ENCODE measurements around the gene MBD6. TPM values are rescaled to one million over a fixed set of nuclear protein-coding genes. Genes with fewer than 3 reads are reported as not detected.

Gene MBD6
- polyA plus RNA-seq, 3 donors = 2.4 to 47.7 (median 2.6) TPM

DNA sequence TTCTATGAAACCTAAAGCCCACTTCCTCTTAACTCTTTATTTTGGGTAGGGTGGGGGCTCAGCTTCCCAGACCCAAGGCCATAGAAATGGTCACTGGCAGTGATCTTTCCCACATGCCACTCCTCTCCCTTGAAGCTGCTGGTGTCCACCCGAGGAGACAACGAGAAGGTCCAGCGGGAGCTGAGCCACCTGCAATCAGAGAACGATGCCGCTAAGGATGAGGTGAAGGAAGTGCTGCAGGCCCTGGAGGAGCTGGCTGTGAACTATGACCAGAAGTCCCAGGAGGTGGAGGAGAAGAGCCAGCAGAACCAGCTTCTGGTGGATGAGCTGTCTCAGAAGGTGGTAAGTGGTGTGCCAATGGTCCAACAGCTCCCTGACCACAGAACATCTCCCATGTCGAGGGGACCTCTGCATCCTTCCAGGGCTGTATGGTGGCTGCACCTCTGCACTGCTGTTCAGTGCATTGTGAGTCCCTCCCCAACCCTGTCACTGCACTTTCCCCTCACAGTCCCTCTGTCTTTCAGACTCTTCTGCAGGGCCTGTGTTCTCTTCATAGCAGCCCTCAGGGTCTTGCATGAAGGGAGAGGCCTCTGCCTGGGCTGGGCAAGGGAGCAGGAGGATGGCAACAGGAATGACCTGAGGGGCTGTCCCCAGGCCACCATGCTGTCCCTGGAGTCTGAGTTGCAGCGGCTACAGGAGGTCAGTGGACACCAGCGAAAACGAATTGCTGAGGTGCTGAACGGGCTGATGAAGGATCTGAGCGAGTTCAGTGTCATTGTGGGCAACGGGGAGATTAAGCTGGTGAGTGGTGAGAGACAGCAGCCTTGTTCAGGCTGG is 49.5 kb downstream of the MBD6 start:
- Histone ChIP-seq H3K9ac (ENCODE audit: insufficient read depth, low read length, poor library complexity, severe bottlenecking) (no peak overlapping the region), H2AFZ (ENCODE audit: insufficient read depth, low read depth, low read length, poor library complexity, severe bottlenecking) (no peak overlapping the region), H3K27me3 (ENCODE audit: control insufficient read depth in 2 of 2, insufficient read depth in 2 of 2, low read length in 2 of 2) (no peaks in the 10 kb centered on the region), H3K36me3 (replicated peaks in 1 of 2; ENCODE audit: control insufficient read depth in 1 of 2, insufficient read depth in 2 of 2, low read length in 2 of 2) (no peaks in the 10 kb centered on the region), H3K27ac (ENCODE audit: low read depth in 1 of 2, low read length in 2 of 2) (no peak overlapping the region), H3K4me3 (replicated peaks in 1 of 3; ENCODE audit: low read depth in 2 of 3, low read length in 3 of 3) (no peak overlapping the region), H3K4me2 (replicated peaks; ENCODE audit: extremely low read depth, low read length, poor library complexity, severe bottlenecking) (no peak overlapping the region), H3K79me2 (ENCODE audit: insufficient read depth, low read length) (no peaks in the 10 kb centered on the region), H3K9me3 (replicated peaks in 1 of 2; ENCODE audit: control insufficient read depth in 1 of 2, insufficient read depth in 1 of 2, low read length in 2 of 2) (no peaks in the 10 kb centered on the region), H4K20me1 (ENCODE audit: insufficient read depth, low read length) (no peaks in the 10 kb centered on the region), H3K4me1 (ENCODE audit: control insufficient read depth in 1 of 2, insufficient read depth in 2 of 2, low read length in 2 of 2) (no peaks in the 10 kb centered on the region)
- TF ChIP-seq, protein P1, sequence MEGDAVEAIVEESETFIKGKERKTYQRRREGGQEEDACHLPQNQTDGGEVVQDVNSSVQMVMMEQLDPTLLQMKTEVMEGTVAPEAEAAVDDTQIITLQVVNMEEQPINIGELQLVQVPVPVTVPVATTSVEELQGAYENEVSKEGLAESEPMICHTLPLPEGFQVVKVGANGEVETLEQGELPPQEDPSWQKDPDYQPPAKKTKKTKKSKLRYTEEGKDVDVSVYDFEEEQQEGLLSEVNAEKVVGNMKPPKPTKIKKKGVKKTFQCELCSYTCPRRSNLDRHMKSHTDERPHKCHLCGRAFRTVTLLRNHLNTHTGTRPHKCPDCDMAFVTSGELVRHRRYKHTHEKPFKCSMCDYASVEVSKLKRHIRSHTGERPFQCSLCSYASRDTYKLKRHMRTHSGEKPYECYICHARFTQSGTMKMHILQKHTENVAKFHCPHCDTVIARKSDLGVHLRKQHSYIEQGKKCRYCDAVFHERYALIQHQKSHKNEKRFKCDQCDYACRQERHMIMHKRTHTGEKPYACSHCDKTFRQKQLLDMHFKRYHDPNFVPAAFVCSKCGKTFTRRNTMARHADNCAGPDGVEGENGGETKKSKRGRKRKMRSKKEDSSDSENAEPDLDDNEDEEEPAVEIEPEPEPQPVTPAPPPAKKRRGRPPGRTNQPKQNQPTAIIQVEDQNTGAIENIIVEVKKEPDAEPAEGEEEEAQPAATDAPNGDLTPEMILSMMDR (IDR thresholded peaks at IDR 0.05) = no peak
- H3K36me3 Mint-ChIP-seq = no peaks in the 10 kb centered on the region
- H3K9me3 Mint-ChIP-seq = no peaks in the 10 kb centered on the region
- intact Hi-C loops (cut with micrococcal nuclease) = no loop called here
- peaks cover 6 to 15% (median 14%) of the 10 kb centered on the region in 3 donors for H3K27me3 Mint-ChIP-seq (ENCODE audit: low read depth in 3 of 3)
- H3K4me1 Mint-ChIP-seq = no peaks in the 10 kb centered on the region
- DNase-seq = no peak
- no peak overlapping the region for H3K4me3 Mint-ChIP-seq
- WGBS (ENCODE audit: insufficient coverage) = 98% methylated on average over 8 of the region's 12 CpGs
- no peak overlapping the region for H3K27ac Mint-ChIP-seq

DNA sequence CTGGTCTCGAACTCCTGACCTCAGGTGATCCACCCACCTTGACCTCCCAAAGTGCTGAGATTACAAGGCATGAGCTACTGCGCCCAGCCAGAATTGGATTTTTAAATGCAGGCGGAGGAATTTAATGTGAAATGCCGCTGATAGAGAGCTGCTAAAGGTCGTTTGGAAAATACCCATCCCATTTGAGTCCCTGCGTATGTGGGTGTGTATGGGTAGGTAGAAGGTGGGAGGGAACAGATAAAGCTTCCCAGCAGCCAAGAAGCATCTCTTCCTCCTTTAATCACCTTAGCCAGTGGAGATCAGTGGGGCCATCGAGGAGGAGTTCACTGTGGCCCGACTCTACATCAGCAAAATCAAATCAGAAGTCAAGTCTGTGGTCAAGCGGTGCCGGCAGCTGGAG is 52.2 kb downstream of the MBD6 start:
- no peaks in the 10 kb centered on the region for H3K4me1 Mint-ChIP-seq
- H3K27ac Mint-ChIP-seq = no peak overlapping the region

More for the DNA sequence above, 52.2 kb downstream of the MBD6 start:
- TF ChIP-seq, protein P1 (IDR thresholded peaks at IDR 0.05) = no peak
- H3K4me2 ChIP-seq (replicated peaks; ENCODE audit: extremely low read depth, low read length, poor library complexity, severe bottlenecking) = no peak overlapping the region
- Mint-ChIP-seq H3K36me3 (no peaks in the 10 kb centered on the region), H3K4me3 (no peak overlapping the region), H3K27me3 (ENCODE audit: low read depth in 3 of 3) (peaks cover 4 to 17% (median 16%) of the 10 kb centered on the region in 3 donors), H3K9me3 (no peaks in the 10 kb centered on the region)
- no peak for DNase-seq
- no peaks in the 10 kb centered on the region for H3K27me3 ChIP-seq (ENCODE audit: control insufficient read depth in 2 of 2, insufficient read depth in 2 of 2, low read length in 2 of 2)
- H2AFZ ChIP-seq (ENCODE audit: insufficient read depth, low read depth, low read length, poor library complexity, severe bottlenecking) = no peak overlapping the region
- no peak overlapping the region for H3K9ac ChIP-seq (ENCODE audit: insufficient read depth, low read length, poor library complexity, severe bottlenecking)
- no peak overlapping the region for H3K4me3 ChIP-seq (replicated peaks in 1 of 3; ENCODE audit: low read depth in 2 of 3, low read length in 3 of 3)
- H3K79me2 ChIP-seq (ENCODE audit: insufficient read depth, low read length) = no peaks in the 10 kb centered on the region
- no peak overlapping the region for H3K27ac ChIP-seq (ENCODE audit: low read depth in 1 of 2, low read length in 2 of 2)
- WGBS (ENCODE audit: insufficient coverage) = 96% methylated on average over 5 of the region's 10 CpGs
- intact Hi-C loops (cut with micrococcal nuclease) = no loop called here
- no peaks in the 10 kb centered on the region for H4K20me1 ChIP-seq (ENCODE audit: insufficient read depth, low read length)
- H3K9me3 ChIP-seq (replicated peaks in 1 of 2; ENCODE audit: control insufficient read depth in 1 of 2, insufficient read depth in 1 of 2, low read length in 2 of 2) = no peaks in the 10 kb centered on the region
- no peaks in the 10 kb centered on the region for H3K36me3 ChIP-seq (replicated peaks in 1 of 2; ENCODE audit: control insufficient read depth in 1 of 2, insufficient read depth in 2 of 2, low read length in 2 of 2)
- no peaks in the 10 kb centered on the region for H3K4me1 ChIP-seq (ENCODE audit: control insufficient read depth in 1 of 2, insufficient read depth in 2 of 2, low read length in 2 of 2)

Data from CD14-positive monocyte (primary cell).